ENCODE data around the gene HABP2. TPM values are rescaled to one million over a fixed set of nuclear protein-coding genes. Genes with fewer than 3 reads are reported as not detected.

The HABP2 gene
- total RNA-seq, 1 donor from 2014 or later = not detected

DNA sequence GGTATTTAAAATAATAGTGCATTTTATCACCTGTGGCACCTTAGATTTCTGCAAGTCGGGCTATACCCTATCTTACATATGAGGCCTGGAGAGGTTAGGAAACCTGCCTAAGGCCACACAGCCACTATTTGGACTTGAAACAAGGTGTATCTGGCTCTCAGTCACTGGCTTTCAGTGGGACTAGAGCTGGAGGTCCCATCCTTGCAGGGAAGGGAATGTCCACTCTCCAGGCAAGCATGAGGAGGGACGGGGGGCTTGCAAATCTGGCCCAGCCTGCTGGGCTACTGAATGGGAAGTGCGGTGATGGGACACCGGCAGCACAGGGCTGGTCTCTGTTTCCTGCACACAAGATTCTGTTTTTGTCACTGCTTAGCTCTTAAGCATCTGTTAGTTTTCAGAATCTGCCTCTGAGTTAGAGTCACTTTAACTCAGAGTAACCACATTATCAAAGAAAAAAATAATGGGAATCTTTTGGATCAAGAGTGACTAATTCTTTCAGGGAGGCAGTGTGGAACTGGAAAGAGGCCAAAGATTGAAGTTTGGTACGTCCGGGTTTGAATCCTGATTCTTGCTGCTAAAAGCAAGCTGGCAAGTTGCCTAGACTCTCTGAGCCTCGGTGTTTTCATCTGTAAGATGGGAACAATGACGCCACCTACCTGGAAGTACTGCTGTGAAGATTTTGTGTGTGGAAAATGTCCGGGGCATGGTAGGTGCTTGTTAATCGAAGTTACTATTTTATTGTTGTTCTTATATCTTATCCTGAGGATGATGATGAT lies 33.8 kb upstream of the HABP2 start:
- H3K36me3 ChIP-seq (ENCODE audit: control insufficient read depth, insufficient read depth, low read length) = no peaks in the 10 kb centered on the region
- TF ChIP-seq, protein P1, sequence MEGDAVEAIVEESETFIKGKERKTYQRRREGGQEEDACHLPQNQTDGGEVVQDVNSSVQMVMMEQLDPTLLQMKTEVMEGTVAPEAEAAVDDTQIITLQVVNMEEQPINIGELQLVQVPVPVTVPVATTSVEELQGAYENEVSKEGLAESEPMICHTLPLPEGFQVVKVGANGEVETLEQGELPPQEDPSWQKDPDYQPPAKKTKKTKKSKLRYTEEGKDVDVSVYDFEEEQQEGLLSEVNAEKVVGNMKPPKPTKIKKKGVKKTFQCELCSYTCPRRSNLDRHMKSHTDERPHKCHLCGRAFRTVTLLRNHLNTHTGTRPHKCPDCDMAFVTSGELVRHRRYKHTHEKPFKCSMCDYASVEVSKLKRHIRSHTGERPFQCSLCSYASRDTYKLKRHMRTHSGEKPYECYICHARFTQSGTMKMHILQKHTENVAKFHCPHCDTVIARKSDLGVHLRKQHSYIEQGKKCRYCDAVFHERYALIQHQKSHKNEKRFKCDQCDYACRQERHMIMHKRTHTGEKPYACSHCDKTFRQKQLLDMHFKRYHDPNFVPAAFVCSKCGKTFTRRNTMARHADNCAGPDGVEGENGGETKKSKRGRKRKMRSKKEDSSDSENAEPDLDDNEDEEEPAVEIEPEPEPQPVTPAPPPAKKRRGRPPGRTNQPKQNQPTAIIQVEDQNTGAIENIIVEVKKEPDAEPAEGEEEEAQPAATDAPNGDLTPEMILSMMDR (IDR thresholded peaks at IDR 0.05; ENCODE audit: insufficient read depth, low read length, severe bottlenecking) = no peak
- DNase-seq (ENCODE audit: low read depth) (no peak), FAIRE-seq (no peak)
- no peak overlapping the region for H3K4me3 ChIP-seq (ENCODE audit: low read depth, low read length)
- no peaks in the 10 kb centered on the region for H3K27me3 ChIP-seq (ENCODE audit: control insufficient read depth, insufficient read depth, low read length)

DNA sequence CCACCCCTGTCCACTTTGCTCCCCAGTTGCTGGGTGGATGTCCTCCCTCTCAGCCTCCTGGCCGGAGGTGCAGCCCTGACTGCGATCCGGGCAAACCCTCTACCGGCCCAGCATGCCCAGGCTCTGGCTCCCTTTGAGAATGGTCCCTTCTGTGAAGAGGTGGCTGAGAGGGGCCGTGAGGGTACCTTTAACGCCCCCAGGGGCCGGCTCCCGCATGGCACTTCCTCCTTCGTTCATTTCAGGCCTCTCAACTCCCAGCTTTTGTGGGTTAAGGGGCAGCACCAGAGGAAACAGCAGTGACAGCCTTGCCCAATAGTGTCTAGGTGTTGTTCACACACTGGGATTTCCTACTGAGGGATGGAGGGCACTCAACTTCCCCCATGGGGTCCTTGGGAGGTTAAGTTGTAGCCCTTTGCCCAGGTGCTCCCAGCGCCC lies 33.2 kb upstream of the HABP2 start:
- Histone ChIP-seq H3K27me3 (ENCODE audit: control insufficient read depth, insufficient read depth, low read length) (no peaks in the 10 kb centered on the region), H3K4me3 (ENCODE audit: low read depth, low read length) (no peak overlapping the region), H3K36me3 (ENCODE audit: control insufficient read depth, insufficient read depth, low read length) (no peaks in the 10 kb centered on the region)
- TF ChIP-seq, protein P1 (IDR thresholded peaks at IDR 0.05; ENCODE audit: insufficient read depth, low read length, severe bottlenecking) = no peak
- DNase-seq (ENCODE audit: low read depth) (no peak), FAIRE-seq (no peak)

DNA sequence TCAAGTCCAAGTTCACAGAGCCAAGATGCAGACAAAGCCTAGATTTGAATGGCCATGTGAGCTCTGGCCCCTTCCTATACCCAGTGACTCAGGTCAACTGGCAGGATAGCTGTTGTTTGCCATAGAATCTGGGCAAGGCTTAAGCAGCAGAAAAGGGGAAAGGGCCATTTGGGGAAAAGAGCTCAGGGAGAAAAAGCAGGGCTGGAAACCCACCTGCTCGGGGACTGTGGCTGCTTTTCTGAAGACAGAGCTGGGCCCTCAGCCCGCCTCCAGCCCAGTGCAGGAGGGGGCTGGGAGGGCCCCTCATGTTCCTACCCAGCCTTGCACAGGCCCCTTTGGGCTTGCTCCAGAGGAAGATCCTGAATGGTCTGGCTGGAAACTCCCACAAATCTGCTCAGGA lies 32.6 kb upstream of the HABP2 start:
- no peaks in the 10 kb centered on the region for H3K27me3 ChIP-seq (ENCODE audit: control insufficient read depth, insufficient read depth, low read length)
- H3K4me3 ChIP-seq (ENCODE audit: low read depth, low read length) = no peak overlapping the region

DNA sequence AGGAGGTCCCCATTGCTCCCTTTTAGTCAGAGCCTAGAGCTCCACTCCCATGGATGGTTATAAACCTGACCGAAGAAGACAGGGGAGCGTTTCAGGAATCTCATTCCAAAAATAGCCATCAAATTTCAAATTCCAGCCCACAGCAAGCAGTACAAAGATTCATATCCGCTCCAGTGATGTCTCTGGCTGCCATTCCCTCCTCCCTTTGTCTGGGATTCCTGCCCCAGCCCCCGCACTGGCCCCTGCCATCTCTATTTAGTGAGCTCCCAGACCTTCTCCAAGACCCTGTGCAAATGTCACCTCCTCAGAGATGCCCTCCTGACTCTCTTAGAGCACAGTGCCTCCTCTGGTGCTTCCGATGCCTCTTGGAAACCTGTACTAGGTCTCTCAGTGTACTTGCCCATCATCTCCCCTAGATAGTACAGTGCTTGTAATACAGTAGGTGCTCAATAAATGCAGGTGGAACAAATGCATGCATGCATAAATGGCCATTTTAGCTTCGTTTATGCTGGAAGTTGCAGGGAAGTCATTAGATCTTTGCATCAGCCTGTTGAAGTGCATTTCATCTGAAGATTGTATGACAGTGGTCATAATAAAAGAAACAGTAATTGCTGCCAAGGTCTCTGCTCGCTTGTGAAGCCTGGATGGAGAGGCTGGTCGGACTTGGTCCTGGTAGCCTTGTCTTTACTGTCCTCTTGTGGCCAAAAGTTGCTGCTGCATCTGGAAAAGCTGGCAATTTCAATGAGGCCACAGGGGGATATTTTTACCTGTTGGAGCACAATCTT lies 32.0 kb upstream of the HABP2 start:
- Histone ChIP-seq H3K36me3 (ENCODE audit: control insufficient read depth, insufficient read depth, low read length) (no peaks in the 10 kb centered on the region), H3K27me3 (ENCODE audit: control insufficient read depth, insufficient read depth, low read length) (no peaks in the 10 kb centered on the region), H3K4me3 (ENCODE audit: low read depth, low read length) (no peak overlapping the region)
- DNase-seq (ENCODE audit: low read depth) = peak; percentile 62
- no peak for FAIRE-seq
- TF ChIP-seq, protein P1 (IDR thresholded peaks at IDR 0.05; ENCODE audit: insufficient read depth, low read length, severe bottlenecking) = peak; percentile 99

More for the DNA sequence above, 32.6 kb upstream of the HABP2 start:
- TF ChIP-seq, protein P1 (IDR thresholded peaks at IDR 0.05; ENCODE audit: insufficient read depth, low read length, severe bottlenecking) = no peak
- FAIRE-seq (no peak), DNase-seq (ENCODE audit: low read depth) (no peak)
- no peaks in the 10 kb centered on the region for H3K36me3 ChIP-seq (ENCODE audit: control insufficient read depth, insufficient read depth, low read length)

DNA sequence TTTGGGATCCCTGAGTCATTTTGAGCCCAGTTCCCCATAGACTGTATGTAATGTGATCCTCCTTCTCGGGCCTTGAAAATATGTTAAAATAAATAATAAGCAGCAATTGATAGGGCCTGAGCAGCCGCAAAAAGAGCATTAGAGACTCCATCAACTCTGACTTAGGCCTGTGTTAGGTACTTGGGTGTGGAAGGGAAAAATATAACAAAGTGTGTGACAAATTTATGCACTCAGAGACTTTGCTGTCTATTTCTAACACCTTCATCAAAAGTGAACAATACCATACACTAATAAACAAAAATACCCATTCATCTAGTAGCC lies 31.4 kb upstream of the HABP2 start:
- Histone ChIP-seq H3K4me3 (ENCODE audit: low read depth, low read length) (no peak overlapping the region), H3K36me3 (ENCODE audit: control insufficient read depth, insufficient read depth, low read length) (no peaks in the 10 kb centered on the region), H3K27me3 (ENCODE audit: control insufficient read depth, insufficient read depth, low read length) (no peaks in the 10 kb centered on the region)
- DNase-seq (ENCODE audit: low read depth) (no peak), FAIRE-seq (no peak)
- TF ChIP-seq, protein P1 (IDR thresholded peaks at IDR 0.05; ENCODE audit: insufficient read depth, low read length, severe bottlenecking) = no peak
